HepG2 (cell line): ENCODE results near the gene STMN1. TPM values are rescaled to one million over a fixed set of nuclear protein-coding genes. Genes with fewer than 3 reads are reported as not detected.

ENCODE experiments used
- CBX1 ChIP-seq: IDR thresholded peaks from one replicate; pipeline ENCODE4 v1.6.1; 2016; ENCODE audit warnings: antibody characterized with exemption, low read depth
- ELF3 ChIP-seq: IDR thresholded peaks from 2 replicates; pipeline ENCODE4 v1.6.1; 2016; ENCODE audit warnings: missing genetic modification reagents, missing compliant biosample characterization
- GATAD2A ChIP-seq: IDR thresholded peaks from 2 replicates; pipeline ENCODE4 v1.6.1; 2016
- HDAC2 ChIP-seq: sonication (generic); formaldehyde crosslinking; IDR thresholded peaks from 2 replicates; pipeline ENCODE4 v1.4.0; 2020; ENCODE audit warnings: missing genetic modification reagents
- HMG20A ChIP-seq: IDR thresholded peaks from 2 replicates; pipeline ENCODE4 v1.6.1; 2016; ENCODE audit warnings: borderline replicate concordance
- NFYB ChIP-seq: sonication (generic); formaldehyde crosslinking; IDR thresholded peaks from 2 replicates; pipeline ENCODE4 v1.4.0; 2020; ENCODE audit warnings: missing genetic modification reagents
- SOX13 ChIP-seq, 3 experiments: fragments of 450-650 bp in 1 of 3; sonication (generic) in 1 of 3; formaldehyde crosslinking in 1 of 3; IDR thresholded peaks in 2 of 3; conservative IDR thresholded peaks in 1 of 3; 2 replicates each; pipeline versions ENCODE4 v1.5.0 to v1.6.1; 2016 to 2020; ENCODE audit warnings: antibody characterized with exemption in 1 of 3, mild to moderate bottlenecking in 1 of 3, missing compliant biosample characterization in 1 of 3, missing genetic modification reagents in 1 of 3, moderate library complexity in 1 of 3
- U2AF1 ChIP-seq: fragments of 200-400 bp; formaldehyde crosslinking; optimal IDR thresholded peaks from 2 replicates; pipeline ENCODE3; 2017; ENCODE audit warnings: mild to moderate bottlenecking, low read depth, low read length
- ZKSCAN8 ChIP-seq: IDR thresholded peaks from 2 replicates; pipeline ENCODE4 v1.6.1; 2016; ENCODE audit warnings: borderline replicate concordance, missing genetic modification reagents, missing compliant biosample characterization
- polyA plus RNA-seq, 8 experiments: library from polyadenylated mRNA; depleted of rRNA in 3 of 8; stranded (reverse) in 7 of 8; unstranded in 1 of 8; fragments of >200 nt; fragmentation: Illumina TruSeq in 4 of 8; extraction: Trizol in 4 of 8; gene quantifications; 2 replicates each; pipeline versions ENCODE4 v1.2.1 to v1.2.3, GENCODE V29; 2011 to 2016; ENCODE audit warnings: low read depth in 4 of 8, missing spikeins in 1 of 8, mixed read lengths in 1 of 8; ENCODE audit not compliant: insufficient read depth in 1 of 8
- total RNA-seq, 5 experiments: library from RNA; depleted of rRNA; stranded (reverse); fragments of >200 nt; fragmentation: Illumina TruSeq; extraction: Trizol; gene quantifications; 2 replicates each; pipeline ENCODE4 v1.2.3, GENCODE V29; 2016; ENCODE audit warnings: low read depth in 1 of 5
- TF ChIP-seq, protein P1 (sequence below), 2 experiments: sonication (generic) in 1 of 2; formaldehyde crosslinking in 1 of 2; IDR thresholded peaks; 2 replicates each; pipeline versions ENCODE4 v1.5.1 to v1.6.1; 2011 to 2020; ENCODE audit warnings: borderline replicate concordance in 1 of 2, low read depth in 1 of 2, low read length in 1 of 2, mild to moderate bottlenecking in 1 of 2, missing genetic modification reagents in 1 of 2, moderate library complexity in 1 of 2
- TF ChIP-seq, protein P2 (sequence below): sonication (generic); formaldehyde crosslinking; IDR thresholded peaks from 2 replicates; pipeline ENCODE4 v1.4.0; 2020; ENCODE audit warnings: mild to moderate bottlenecking, missing genetic modification reagents
- TF ChIP-seq, protein P3 (sequence below): sonication (generic); formaldehyde crosslinking; IDR thresholded peaks from 2 replicates; pipeline ENCODE4 v1.4.0; 2020; ENCODE audit warnings: missing genetic modification reagents, mild to moderate bottlenecking, borderline replicate concordance
- TF ChIP-seq, protein P4 (sequence below): sonication (generic); formaldehyde crosslinking; IDR thresholded peaks from 2 replicates; pipeline ENCODE4 v1.5.1; 2020; ENCODE audit warnings: missing genetic modification reagents, mild to moderate bottlenecking, borderline replicate concordance
- TF ChIP-seq, protein P5 (sequence below): sonication (generic); formaldehyde crosslinking; IDR thresholded peaks from 2 replicates; pipeline ENCODE4 v1.8.1; 2022; ENCODE audit warnings: low read depth, mild to moderate bottlenecking, missing genetic modification reagents
- TF ChIP-seq, protein P6 (sequence below): sonication (generic); formaldehyde crosslinking; IDR thresholded peaks from 2 replicates; pipeline ENCODE4 v1.4.0; 2020; ENCODE audit warnings: missing genetic modification reagents

STMN1 gene
- total and polyA plus RNA-seq, 2 of the 13 experiments (the other 11 are each of a cell fraction or from before 2014, with no cell fraction given) = 45.9 to 409 TPM

DNA sequence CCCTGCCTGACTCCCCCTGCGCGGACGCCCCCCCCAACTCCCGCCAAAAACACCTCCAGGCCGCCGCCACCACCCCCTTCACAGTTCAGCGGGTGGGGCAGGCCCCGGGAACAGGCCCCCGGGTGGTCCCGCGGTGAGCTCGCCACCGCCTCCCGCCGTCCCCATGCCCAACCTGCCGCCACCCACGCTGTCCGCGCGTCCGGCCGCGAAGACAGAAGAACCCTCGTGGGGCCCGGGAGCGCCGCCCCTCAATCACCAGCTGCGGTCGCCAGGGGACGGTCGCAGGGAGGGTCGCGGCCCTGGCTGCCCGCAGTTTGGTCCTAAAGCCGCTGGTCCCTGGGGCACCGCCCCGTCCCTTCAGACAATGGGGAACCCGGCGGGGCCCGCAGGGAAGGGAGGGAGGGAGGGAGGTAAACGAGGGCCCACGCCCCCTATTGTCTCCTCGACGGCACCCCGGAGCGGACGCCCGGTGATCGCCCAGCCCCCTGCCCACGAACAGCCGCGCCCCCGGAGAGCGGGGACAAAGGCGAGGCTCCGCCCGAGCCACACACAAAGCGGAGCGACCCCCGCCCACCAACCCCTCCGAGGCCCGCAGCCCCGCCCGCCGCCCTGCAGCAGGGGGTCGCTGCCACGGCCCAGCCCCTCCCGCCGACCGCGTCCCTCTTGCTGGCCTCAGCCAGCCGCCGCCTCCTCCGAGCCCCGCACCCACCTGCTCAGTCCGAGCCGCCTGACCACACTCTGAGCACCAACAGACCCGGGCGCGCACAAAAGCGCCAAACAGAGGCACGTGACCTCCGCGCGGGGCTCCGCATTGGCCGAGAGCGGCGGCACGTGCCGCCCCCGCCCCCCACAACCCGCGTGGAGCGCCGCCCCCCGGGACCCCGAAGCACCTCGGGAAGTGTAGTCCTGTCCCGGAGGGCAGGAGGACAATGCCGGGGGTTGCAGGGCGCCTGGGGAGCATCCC lies at the start of gene STMN1 (continued):
- TF ChIP-seq, protein P1, sequence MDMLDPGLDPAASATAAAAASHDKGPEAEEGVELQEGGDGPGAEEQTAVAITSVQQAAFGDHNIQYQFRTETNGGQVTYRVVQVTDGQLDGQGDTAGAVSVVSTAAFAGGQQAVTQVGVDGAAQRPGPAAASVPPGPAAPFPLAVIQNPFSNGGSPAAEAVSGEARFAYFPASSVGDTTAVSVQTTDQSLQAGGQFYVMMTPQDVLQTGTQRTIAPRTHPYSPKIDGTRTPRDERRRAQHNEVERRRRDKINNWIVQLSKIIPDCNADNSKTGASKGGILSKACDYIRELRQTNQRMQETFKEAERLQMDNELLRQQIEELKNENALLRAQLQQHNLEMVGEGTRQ (IDR thresholded peaks at IDR 0.05; ENCODE audit: low read depth, low read length) = peak; percentile 96
- TF ChIP-seq, protein P1 (CRISPR knock-in tag; IDR thresholded peaks at IDR 0.05; ENCODE audit: borderline replicate concordance) = peak; percentile 97; the same call in 1 of the 2 replicates
- TF ChIP-seq, protein P2, sequence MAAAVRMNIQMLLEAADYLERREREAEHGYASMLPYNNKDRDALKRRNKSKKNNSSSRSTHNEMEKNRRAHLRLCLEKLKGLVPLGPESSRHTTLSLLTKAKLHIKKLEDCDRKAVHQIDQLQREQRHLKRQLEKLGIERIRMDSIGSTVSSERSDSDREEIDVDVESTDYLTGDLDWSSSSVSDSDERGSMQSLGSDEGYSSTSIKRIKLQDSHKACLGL (CRISPR knock-in tag) = peak; percentile 25; the same call in 1 of the 2 replicates
- TF ChIP-seq HDAC2 (CRISPR knock-in tag) (no peak), NFYB (CRISPR knock-in tag) (peak; percentile 81), GATAD2A (no peak), HMG20A (CRISPR knock-in tag) (no peak), SOX13 (IDR thresholded peaks at IDR 0.05) (no peak), SOX13 (CRISPR knock-in tag; conservative IDR thresholded peaks at IDR 0.05 in 1 of 2, IDR thresholded peaks at IDR 0.05 in 1 of 2) (peak in 1 of 2 experiments; percentile 7; a peak in 2 of 4 replicates), U2AF1 (peak; percentile 40), CBX1 (peak; percentile 96), ELF3 (no peak), ZKSCAN8 (CRISPR knock-in tag) (no peak)
- TF ChIP-seq, protein P3, sequence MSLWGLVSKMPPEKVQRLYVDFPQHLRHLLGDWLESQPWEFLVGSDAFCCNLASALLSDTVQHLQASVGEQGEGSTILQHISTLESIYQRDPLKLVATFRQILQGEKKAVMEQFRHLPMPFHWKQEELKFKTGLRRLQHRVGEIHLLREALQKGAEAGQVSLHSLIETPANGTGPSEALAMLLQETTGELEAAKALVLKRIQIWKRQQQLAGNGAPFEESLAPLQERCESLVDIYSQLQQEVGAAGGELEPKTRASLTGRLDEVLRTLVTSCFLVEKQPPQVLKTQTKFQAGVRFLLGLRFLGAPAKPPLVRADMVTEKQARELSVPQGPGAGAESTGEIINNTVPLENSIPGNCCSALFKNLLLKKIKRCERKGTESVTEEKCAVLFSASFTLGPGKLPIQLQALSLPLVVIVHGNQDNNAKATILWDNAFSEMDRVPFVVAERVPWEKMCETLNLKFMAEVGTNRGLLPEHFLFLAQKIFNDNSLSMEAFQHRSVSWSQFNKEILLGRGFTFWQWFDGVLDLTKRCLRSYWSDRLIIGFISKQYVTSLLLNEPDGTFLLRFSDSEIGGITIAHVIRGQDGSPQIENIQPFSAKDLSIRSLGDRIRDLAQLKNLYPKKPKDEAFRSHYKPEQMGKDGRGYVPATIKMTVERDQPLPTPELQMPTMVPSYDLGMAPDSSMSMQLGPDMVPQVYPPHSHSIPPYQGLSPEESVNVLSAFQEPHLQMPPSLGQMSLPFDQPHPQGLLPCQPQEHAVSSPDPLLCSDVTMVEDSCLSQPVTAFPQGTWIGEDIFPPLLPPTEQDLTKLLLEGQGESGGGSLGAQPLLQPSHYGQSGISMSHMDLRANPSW = no peak
- TF ChIP-seq, protein P4, sequence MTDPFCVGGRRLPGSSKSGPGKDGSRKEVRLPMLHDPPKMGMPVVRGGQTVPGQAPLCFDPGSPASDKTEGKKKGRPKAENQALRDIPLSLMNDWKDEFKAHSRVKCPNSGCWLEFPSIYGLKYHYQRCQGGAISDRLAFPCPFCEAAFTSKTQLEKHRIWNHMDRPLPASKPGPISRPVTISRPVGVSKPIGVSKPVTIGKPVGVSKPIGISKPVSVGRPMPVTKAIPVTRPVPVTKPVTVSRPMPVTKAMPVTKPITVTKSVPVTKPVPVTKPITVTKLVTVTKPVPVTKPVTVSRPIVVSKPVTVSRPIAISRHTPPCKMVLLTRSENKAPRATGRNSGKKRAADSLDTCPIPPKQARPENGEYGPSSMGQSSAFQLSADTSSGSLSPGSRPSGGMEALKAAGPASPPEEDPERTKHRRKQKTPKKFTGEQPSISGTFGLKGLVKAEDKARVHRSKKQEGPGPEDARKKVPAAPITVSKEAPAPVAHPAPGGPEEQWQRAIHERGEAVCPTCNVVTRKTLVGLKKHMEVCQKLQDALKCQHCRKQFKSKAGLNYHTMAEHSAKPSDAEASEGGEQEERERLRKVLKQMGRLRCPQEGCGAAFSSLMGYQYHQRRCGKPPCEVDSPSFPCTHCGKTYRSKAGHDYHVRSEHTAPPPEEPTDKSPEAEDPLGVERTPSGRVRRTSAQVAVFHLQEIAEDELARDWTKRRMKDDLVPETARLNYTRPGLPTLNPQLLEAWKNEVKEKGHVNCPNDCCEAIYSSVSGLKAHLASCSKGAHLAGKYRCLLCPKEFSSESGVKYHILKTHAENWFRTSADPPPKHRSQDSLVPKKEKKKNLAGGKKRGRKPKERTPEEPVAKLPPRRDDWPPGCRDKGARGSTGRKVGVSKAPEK (CRISPR knock-in tag) = no peak
- TF ChIP-seq, protein P5, sequence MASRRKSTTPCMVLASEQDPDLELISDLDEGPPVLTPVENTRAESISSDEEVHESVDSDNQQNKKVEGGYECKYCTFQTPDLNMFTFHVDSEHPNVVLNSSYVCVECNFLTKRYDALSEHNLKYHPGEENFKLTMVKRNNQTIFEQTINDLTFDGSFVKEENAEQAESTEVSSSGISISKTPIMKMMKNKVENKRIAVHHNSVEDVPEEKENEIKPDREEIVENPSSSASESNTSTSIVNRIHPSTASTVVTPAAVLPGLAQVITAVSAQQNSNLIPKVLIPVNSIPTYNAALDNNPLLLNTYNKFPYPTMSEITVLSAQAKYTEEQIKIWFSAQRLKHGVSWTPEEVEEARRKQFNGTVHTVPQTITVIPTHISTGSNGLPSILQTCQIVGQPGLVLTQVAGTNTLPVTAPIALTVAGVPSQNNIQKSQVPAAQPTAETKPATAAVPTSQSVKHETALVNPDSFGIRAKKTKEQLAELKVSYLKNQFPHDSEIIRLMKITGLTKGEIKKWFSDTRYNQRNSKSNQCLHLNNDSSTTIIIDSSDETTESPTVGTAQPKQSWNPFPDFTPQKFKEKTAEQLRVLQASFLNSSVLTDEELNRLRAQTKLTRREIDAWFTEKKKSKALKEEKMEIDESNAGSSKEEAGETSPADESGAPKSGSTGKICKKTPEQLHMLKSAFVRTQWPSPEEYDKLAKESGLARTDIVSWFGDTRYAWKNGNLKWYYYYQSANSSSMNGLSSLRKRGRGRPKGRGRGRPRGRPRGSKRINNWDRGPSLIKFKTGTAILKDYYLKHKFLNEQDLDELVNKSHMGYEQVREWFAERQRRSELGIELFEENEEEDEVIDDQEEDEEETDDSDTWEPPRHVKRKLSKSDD (CRISPR knock-in tag) = no peak
- TF ChIP-seq, protein P6, sequence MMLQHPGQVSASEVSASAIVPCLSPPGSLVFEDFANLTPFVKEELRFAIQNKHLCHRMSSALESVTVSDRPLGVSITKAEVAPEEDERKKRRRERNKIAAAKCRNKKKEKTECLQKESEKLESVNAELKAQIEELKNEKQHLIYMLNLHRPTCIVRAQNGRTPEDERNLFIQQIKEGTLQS (CRISPR knock-in tag) = peak; percentile 8; the same call in 1 of the 2 replicates
